IMR-90 (cell line): ENCODE results near the gene SGK1. TPM values are rescaled to one million over a fixed set of nuclear protein-coding genes. Genes with fewer than 3 reads are reported as not detected.

Source experiments
- ATAC-seq: fragments of 200-7000 bp; cut with Tn5 transposase; 2 replicates; pipeline ENCODE4 v1.9.1; 2020; ENCODE audit warnings: low read depth, mild to moderate bottlenecking, moderate library complexity
- BruUV-seq: library from RNA; stranded (reverse); fragments of 400-500 nt; replicated peaks from 2 replicates; lab custom pipeline; 2021; lab: Mats Ljungman, UMichigan
- CTCF ChIA-PET: fragments of 300-600 bp; formaldehyde crosslinking; extraction: SDS; loops from one replicate; lab custom pipeline; 2021; ENCODE audit warnings: antibody characterized with exemption; lab: Yijun Ruan, JAX
- POLR2A ChIA-PET: fragments of 300-600 bp; sonication (Branson Sonifier 250); formaldehyde crosslinking; loops from one replicate; lab custom pipeline; 2022; ENCODE audit warnings: antibody characterized with exemption; ENCODE audit not compliant: unreplicated experiment; lab: Charles Lee
- DNase-seq: peaks from one replicate; pipeline ENCODE4 v3.0.0; 2013
- H2AFZ ChIP-seq: replicated peaks from 2 replicates; pipeline ENCODE3; 2013; ENCODE audit warnings: low read length, mild to moderate bottlenecking; ENCODE audit not compliant: poor library complexity
- H2AK5ac ChIP-seq: 2 replicates; pipeline ENCODE4 v1.6.1; 2013; ENCODE audit warnings: low read depth, low read length, inconsistent platforms
- H2AK9ac ChIP-seq: replicated peaks from 2 replicates; pipeline ENCODE3; 2013; ENCODE audit warnings: mild to moderate bottlenecking, low read depth, low read length, moderate library complexity; ENCODE audit not compliant: poor library complexity
- H2BK120ac ChIP-seq: 2 replicates; pipeline ENCODE4 v1.6.1; 2013; ENCODE audit warnings: low read depth, low read length, inconsistent platforms
- H2BK15ac ChIP-seq: 3 replicates; pipeline ENCODE4 v1.6.1; 2013; ENCODE audit warnings: low read depth, low read length, inconsistent platforms
- H2BK20ac ChIP-seq: 2 replicates; pipeline ENCODE4 v1.6.1; 2013; ENCODE audit warnings: low read depth, mild to moderate bottlenecking, inconsistent platforms, low read length, moderate library complexity
- H2BK5ac ChIP-seq: 2 replicates; pipeline ENCODE4 v1.6.1; 2013; ENCODE audit warnings: mild to moderate bottlenecking, low read depth, low read length, inconsistent platforms; ENCODE audit not compliant: poor library complexity, severe bottlenecking
- H3K14ac ChIP-seq: replicated peaks from 2 replicates; pipeline ENCODE4 v1.6.1; 2013; ENCODE audit warnings: low read depth, low read length, inconsistent platforms
- H3K18ac ChIP-seq: 2 replicates; pipeline ENCODE4 v1.6.1; 2013; ENCODE audit warnings: low read depth, low read length, control low read depth
- H3K23ac ChIP-seq: 2 replicates; pipeline ENCODE4 v1.6.1; 2013; ENCODE audit warnings: low read depth, low read length, inconsistent platforms
- H3K27ac ChIP-seq: 2 replicates; pipeline ENCODE4 v1.5.1; 2013; ENCODE audit warnings: mild to moderate bottlenecking, control low read depth, low read length; ENCODE audit not compliant: insufficient read depth
- H3K27me3 ChIP-seq: 2 replicates; pipeline ENCODE4 v1.6.1; 2013; ENCODE audit warnings: low read length; ENCODE audit not compliant: control insufficient read depth, insufficient read depth
- H3K36me3 ChIP-seq: 2 replicates; pipeline ENCODE4 v1.6.1; 2013; ENCODE audit warnings: low read length, mixed read lengths; ENCODE audit not compliant: control insufficient read depth, insufficient read depth
- H3K4ac ChIP-seq: 2 replicates; pipeline ENCODE4 v1.6.1; 2013; ENCODE audit warnings: low read depth, low read length, inconsistent platforms
- H3K4me1 ChIP-seq: 2 replicates; pipeline ENCODE4 v1.6.1; 2013; ENCODE audit warnings: low read length, mixed read lengths; ENCODE audit not compliant: control insufficient read depth, insufficient read depth
- H3K4me2 ChIP-seq: 2 replicates; pipeline ENCODE4 v1.6.1; 2013; ENCODE audit warnings: low read depth, mild to moderate bottlenecking, control low read depth, low read length, moderate library complexity
- H3K4me3 ChIP-seq: 2 replicates; pipeline ENCODE4 v1.5.1; 2013; ENCODE audit warnings: low read depth, mild to moderate bottlenecking, control low read depth, low read length, moderate library complexity; ENCODE audit not compliant: insufficient read depth
- H3K56ac ChIP-seq: 2 replicates; pipeline ENCODE4 v1.6.1; 2013; ENCODE audit warnings: low read length, inconsistent platforms; ENCODE audit not compliant: insufficient read depth; ENCODE audit errors: extremely low read depth
- H3K79me1 ChIP-seq, 2 experiments: 2 replicates each; pipeline ENCODE4 v1.6.1; 2013; ENCODE audit warnings: low read length in 2 of 2, inconsistent platforms in 1 of 2, low read depth in 1 of 2
- H3K9ac ChIP-seq: 2 replicates; pipeline ENCODE4 v1.6.1; 2013; ENCODE audit warnings: low read depth, low read length, control low read depth
- H3K9me1 ChIP-seq: 2 replicates; pipeline ENCODE4 v1.6.1; 2013; ENCODE audit warnings: low read length, inconsistent platforms; ENCODE audit not compliant: insufficient read depth
- H3K9me3 ChIP-seq: 2 replicates; pipeline ENCODE4 v1.6.1; 2013; ENCODE audit warnings: low read length; ENCODE audit not compliant: control insufficient read depth, insufficient read depth
- H4K20me1 ChIP-seq: 2 replicates; pipeline ENCODE4 v1.6.1; 2013; ENCODE audit warnings: low read length, inconsistent platforms; ENCODE audit not compliant: insufficient read depth
- H4K5ac ChIP-seq: 2 replicates; pipeline ENCODE4 v1.6.1; 2013; ENCODE audit warnings: mild to moderate bottlenecking, low read depth, low read length, control low read depth
- H4K8ac ChIP-seq, 2 experiments: 2 replicates each; pipeline ENCODE4 v1.6.1; 2013; ENCODE audit warnings: low read depth in 2 of 2, low read length in 2 of 2, control low read depth in 1 of 2, inconsistent platforms in 1 of 2
- H4K91ac ChIP-seq: 2 replicates; pipeline ENCODE4 v1.6.1; 2013; ENCODE audit warnings: low read depth, low read length, inconsistent platforms; ENCODE audit not compliant: insufficient read depth
- BHLHE40 ChIP-seq: fragments of 150-350 bp; IDR thresholded peaks from 2 replicates; pipeline ENCODE4 v1.6.1; 2016; ENCODE audit warnings: mild to moderate bottlenecking, low read depth, low read length
- CTCF ChIP-seq: conservative IDR thresholded peaks from 2 replicates; pipeline ENCODE4 v1.5.1; 2012; ENCODE audit warnings: mild to moderate bottlenecking, low read depth, low read length, improper control_type of control experiment
- FOS ChIP-seq: fragments of 150-350 bp; IDR thresholded peaks from 2 replicates; pipeline ENCODE4 v1.6.1; 2016; ENCODE audit warnings: low read depth, low read length
- MAZ ChIP-seq: IDR thresholded peaks from 2 replicates; pipeline ENCODE4 v1.6.1; 2012; ENCODE audit warnings: low read depth, mild to moderate bottlenecking, low read length, improper control_type of control experiment, moderate library complexity, borderline replicate concordance
- MXI1 ChIP-seq: IDR thresholded peaks from 2 replicates; pipeline ENCODE4 v1.6.1; 2012; ENCODE audit warnings: low read depth, mild to moderate bottlenecking, low read length, moderate library complexity, borderline replicate concordance
- NFE2L2 ChIP-seq: fragments of 150-350 bp; IDR thresholded peaks from 2 replicates; pipeline ENCODE4 v1.6.1; 2016; ENCODE audit warnings: low read depth, mild to moderate bottlenecking, low read length
- RAD21 ChIP-seq: IDR thresholded peaks from 2 replicates; pipeline ENCODE4 v1.6.1; 2012; ENCODE audit warnings: low read length, improper control_type of control experiment
- RCOR1 ChIP-seq: IDR thresholded peaks from 2 replicates; pipeline ENCODE4 v1.6.1; 2012; ENCODE audit warnings: mild to moderate bottlenecking, low read length, improper control_type of control experiment; ENCODE audit not compliant: insufficient replicate concordance
- RFX5 ChIP-seq: IDR thresholded peaks from 2 replicates; pipeline ENCODE4 v1.8.0; 2012; ENCODE audit warnings: low read depth, mild to moderate bottlenecking, low read length, moderate library complexity
- WGBS, 2 experiments: methylation state at CpG; one replicate each; pipeline versions ENCODE4 v1.1.5 to v1.1.7; 2013; ENCODE audit warnings: missing lambda C conversion rate in 2 of 2; ENCODE audit not compliant: insufficient read length in 1 of 2; ENCODE audit errors: extremely low coverage in 2 of 2; 5-methylcytosine and 5-hydroxymethylcytosine counted together
- dilution Hi-C: fragments of 300-500 bp; cut with HindIII; formaldehyde crosslinking; loops from one replicate; pipeline ENCODE4 v1.14.3; 2018; ENCODE audit warnings: low sequenced_read_pairs; ENCODE audit not compliant: unreplicated experiment
- in situ Hi-C: fragments of 300-500 bp; cut with MboI; formaldehyde crosslinking; loops from 3 replicates; pipeline ENCODE4 v1.14.3; 2019; ENCODE audit warnings: low sequenced_read_pairs, inconsistent platforms, mixed read lengths
- intact Hi-C: fragments of 100-400 bp; cut with micrococcal nuclease; formaldehyde crosslinking; loops from 2 replicates; pipeline ENCODE4 v1.10.0; 2022
- polyA plus RNA-seq, 3 experiments: library from polyadenylated mRNA; depleted of rRNA; stranded (reverse); fragments of >200 nt; gene quantifications; 2 replicates each; pipeline ENCODE4 v1.2.3, GENCODE V29; 2012; ENCODE audit warnings: low replicate concordance in 1 of 3
- total RNA-seq: library from RNA; depleted of rRNA; stranded (reverse); fragments of >200 nt; gene quantifications from 2 replicates; pipeline ENCODE4 v1.2.3, GENCODE V29; 2012

Gene SGK1
- total and polyA plus RNA-seq, 2 of the 4 experiments (the other 2 are of a cell fraction) = 121 to 255 TPM

GRCh38 chr6:134330555-134330954 is 12.6 kb upstream of the SGK1 start:
- no peak overlapping the region for H3K14ac ChIP-seq
- H3K18ac ChIP-seq = no peak overlapping the region
- H3K9me1 ChIP-seq = no peaks in the 10 kb centered on the region
- H2AK5ac ChIP-seq = no peak overlapping the region
- no peak overlapping the region for H3K4ac ChIP-seq
- H4K8ac ChIP-seq = no peak overlapping the region
- TF ChIP-seq FOS (no peak), RFX5 (no peak), MAZ (no peak), RAD21 (no peak), RCOR1 (no peak), MXI1 (no peak), NFE2L2 (no peak), BHLHE40 (no peak), CTCF (no peak)
- intact Hi-C loops (no loop called here), dilution Hi-C loops (no loop called here), in situ Hi-C loops (no loop called here)
- no peak overlapping the region for H4K5ac ChIP-seq
- no CpG with 5 or more reads among the region's 1 CpG for WGBS, 2 experiments
- no peak overlapping the region for H3K4me2 ChIP-seq
- H2BK5ac ChIP-seq = no peak overlapping the region
- no peaks in the 10 kb centered on the region for H3K79me1 ChIP-seq
- no peak overlapping the region for H3K9ac ChIP-seq
- H4K91ac ChIP-seq = no peak overlapping the region
- H3K4me1 ChIP-seq = no peaks in the 10 kb centered on the region
- ChIA-PET POLR2A (no interaction called here), CTCF (no interaction called here)
- H2BK15ac ChIP-seq = no peak overlapping the region
- H4K20me1 ChIP-seq = no peaks in the 10 kb centered on the region
- no peaks in the 10 kb centered on the region for H3K27me3 ChIP-seq
- no peak overlapping the region for H2AK9ac ChIP-seq
- H3K27ac ChIP-seq = no peak overlapping the region
- DNase-seq = no peak
- H3K9me3 ChIP-seq = peaks cover 4% of the 10 kb centered on the region
- no peak overlapping the region for H2AFZ ChIP-seq
- no peak for ATAC-seq
- no peak overlapping the region for H2BK20ac ChIP-seq
- no peak overlapping the region for H3K56ac ChIP-seq
- H3K4me3 ChIP-seq = no peak overlapping the region
- BruUV-seq = no TSS peak
- H2BK120ac ChIP-seq = no peak overlapping the region
- H3K36me3 ChIP-seq = no peaks in the 10 kb centered on the region
- no peak overlapping the region for H3K23ac ChIP-seq
